Erythroblast (primary cell): ENCODE data around the gene CDC20.
A peak's percentile ranks its signal among the peaks of the same experiment; 100 is the strongest.

ENCODE experiments used
- DNase-seq, 2 experiments: peaks; one replicate each; lab custom pipeline; 2025; lab: John Stamatoyannopoulos, UW
- GATA1 ChIP-seq: IDR thresholded peaks from 2 replicates; pipeline ENCODE4 v1.6.1; 2011; ENCODE audit warnings: low read depth, mild to moderate bottlenecking, control low read depth, low read length, moderate library complexity
- POLR2A ChIP-seq: IDR thresholded peaks from 2 replicates; pipeline ENCODE4 v1.6.1; 2011; ENCODE audit warnings: mild to moderate bottlenecking, low read length

Gene CDC20

DNA sequence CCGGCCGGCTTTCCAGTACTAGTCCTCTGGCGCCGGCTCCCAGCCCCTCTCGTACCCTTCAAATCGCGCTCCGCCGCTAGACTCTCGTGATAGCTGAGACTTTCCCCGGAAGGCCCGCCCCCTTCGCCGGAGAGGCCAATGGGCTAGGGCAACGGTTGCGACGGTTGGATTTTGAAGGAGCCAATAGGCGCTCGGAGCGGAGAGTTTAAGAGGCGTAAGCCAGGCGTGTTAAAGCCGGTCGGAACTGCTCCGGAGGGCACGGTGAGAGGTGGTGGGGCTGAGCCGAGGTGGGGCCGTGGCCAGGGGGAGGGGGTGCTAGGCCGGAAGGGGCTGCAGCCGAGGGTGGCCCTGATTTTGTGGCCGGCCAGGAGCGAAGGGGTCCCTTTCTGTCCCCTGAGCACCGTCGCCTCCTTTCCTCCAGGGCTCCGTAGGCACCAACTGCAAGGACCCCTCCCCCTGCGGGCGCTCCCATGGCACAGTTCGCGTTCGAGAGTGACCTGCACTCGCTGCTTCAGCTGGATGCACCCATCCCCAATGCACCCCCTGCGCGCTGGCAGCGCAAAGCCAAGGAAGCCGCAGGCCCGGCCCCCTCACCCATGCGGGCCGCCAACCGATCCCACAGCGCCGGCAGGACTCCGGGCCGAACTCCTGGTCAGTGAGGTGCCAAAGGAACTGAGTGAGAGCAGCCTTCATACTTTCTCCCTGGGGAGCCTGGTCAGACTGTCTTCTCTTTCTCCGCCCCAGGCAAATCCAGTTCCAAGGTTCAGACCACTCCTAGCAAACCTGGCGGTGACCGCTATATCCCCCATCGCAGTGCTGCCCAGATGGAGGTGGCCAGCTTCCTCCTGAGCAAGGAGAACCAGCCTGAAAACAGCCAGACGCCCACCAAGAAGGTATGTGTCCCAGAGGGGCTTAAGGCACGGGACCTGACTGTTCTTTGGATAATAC lies at the start of gene CDC20:
TSS of gene CDC20 (plus strand) at position 236 of the 948 bp plus-strand sequence. CDS start at position 471, 235 bp downstream.
- DNase-seq, result peak; percentile 95
- TF ChIP-seq POLR2A, result peak; percentile 83
- TF ChIP-seq GATA1, result no peak

DNA sequence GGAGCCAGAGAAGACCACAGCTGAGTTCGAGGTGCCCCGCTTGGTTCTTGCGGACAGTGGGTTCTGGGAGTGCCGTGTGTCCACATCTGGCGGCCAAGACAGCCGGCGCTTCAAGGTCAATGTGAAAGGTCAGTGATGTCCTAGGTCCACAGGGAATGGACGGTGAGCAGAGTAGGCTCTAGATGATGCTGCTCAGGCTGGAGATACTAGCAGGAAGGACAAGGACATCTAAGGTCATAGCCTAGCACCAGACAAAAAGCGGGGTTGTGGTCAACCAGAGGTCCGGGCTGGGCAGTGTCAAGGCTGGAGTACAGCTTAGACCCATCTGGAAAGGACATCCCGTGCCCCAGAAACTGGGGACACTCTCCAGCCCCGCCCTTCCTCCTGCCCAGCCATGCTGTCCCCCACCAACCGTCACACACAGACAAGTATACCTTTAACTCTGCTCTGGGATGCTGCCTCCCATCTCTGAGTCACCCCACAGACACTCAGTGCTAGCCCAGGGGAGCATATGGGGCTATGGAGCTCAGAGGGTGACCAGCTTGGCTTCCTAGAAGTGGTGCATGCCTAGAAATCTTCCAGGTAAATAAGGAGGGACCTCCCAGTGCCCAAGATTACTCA lies 49.3 kb upstream of the CDC20 start:
- TF ChIP-seq GATA1, result no peak
- no peak for TF ChIP-seq POLR2A
- DNase-seq, result no peak

DNA sequence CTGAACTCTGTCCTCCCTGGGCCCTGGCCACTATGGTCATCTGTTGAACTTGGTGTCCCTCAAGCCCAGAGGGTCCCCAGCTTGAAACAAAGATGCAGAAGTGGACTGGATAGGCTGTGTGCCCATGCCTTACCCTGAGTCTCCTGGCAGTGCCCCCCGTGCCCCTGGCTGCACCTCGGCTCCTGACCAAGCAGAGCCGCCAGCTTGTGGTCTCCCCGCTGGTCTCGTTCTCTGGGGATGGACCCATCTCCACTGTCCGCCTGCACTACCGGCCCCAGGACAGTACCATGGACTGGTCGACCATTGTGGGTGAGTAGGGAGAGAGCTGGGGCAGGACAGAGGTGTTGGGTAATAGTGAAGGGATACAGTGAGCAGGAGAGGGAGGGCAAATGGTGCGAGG lies 47.3 kb upstream of the CDC20 start:
- no peak for DNase-seq
- TF ChIP-seq POLR2A (no peak), GATA1 (no peak)

DNA sequence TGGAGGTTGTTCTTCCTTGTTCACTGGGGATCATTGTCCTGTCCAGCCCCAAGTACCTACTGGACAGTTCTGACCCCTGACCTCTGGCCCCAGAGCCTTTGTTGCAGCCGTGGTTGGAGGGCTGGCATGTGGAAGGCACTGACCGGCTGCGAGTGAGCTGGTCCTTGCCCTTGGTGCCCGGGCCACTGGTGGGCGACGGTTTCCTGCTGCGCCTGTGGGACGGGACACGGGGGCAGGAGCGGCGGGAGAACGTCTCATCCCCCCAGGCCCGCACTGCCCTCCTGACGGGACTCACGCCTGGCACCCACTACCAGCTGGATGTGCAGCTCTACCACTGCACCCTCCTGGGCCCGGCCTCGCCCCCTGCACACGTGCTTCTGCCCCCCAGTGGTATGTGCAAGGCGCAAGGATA lies 46.6 kb upstream of the CDC20 start:
- no peak for TF ChIP-seq POLR2A
- DNase-seq, result no peak

DNA sequence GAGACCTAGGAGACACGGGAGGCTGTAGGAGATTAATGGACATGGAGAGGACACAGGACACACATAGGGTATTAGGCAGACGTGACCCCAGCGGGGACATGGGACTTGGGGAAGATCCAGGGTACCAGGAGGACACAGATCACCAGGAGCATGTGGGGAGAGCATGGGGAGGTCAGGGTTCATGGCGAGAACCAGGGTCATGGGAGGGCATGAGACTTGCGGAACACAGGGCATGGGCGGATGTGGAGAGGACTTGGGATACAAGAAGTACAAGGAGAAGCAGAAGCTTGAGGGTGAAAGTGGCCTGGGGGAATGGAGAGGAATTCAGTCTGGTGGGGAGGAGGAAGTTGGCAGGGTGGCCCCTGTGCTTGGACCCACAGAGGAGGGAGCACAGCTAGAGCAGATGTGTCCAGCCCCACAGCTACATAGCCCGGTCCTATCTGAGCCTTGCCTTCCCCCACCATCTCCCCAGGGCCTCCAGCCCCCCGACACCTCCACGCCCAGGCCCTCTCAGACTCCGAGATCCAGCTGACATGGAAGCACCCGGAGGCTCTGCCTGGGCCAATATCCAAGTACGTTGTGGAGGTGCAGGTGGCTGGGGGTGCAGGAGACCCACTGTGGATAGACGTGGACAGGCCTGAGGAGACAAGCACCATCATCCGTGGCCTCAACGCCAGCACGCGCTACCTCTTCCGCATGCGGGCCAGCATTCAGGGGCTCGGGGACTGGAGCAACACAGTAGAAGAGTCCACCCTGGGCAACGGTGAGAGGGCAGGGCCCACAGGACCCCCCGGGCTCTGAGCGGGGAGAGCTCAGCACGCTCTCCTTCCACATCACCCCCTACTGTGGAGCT lies 45.9 kb upstream of the CDC20 start:
- TF ChIP-seq POLR2A, result no peak
- no peak for TF ChIP-seq GATA1
- DNase-seq, result no peak

DNA sequence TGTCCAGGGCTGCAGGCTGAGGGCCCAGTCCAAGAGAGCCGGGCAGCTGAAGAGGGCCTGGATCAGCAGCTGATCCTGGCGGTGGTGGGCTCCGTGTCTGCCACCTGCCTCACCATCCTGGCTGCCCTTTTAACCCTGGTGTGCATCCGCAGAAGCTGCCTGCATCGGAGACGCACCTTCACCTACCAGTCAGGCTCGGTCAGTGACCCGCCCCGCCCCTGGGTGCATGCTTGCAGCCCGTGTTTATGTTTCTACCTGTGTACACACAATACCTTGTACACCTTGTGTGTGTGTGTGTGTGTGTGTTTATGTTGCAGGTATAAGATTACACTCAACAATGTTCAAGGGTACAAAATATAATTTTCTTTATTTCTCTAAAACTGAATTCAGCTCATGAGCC lies 45.0 kb upstream of the CDC20 start:
- no peak for DNase-seq
- no peak for TF ChIP-seq GATA1
- no peak for TF ChIP-seq POLR2A

DNA sequence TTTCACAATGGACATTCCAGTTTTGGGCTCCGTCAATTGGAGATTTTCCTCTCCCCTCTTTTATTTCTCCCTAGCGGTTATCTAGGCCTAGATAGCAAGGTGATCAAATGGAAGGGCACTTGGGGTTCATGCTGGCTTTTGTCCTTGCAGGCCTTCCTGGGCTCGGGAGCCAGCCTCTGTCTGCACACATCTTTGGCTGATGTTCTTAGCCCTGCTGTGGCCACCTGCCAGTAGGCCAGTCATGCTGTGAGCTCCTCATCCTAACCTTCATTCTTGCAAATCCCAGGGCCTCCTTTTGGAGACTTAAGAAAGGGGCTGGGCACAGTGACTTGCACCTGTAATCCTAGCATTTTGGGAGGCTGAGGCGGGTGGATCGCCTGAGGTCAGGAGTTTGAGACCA lies 44.5 kb upstream of the CDC20 start:
- DNase-seq, result no peak
- TF ChIP-seq POLR2A, result no peak
- no peak for TF ChIP-seq GATA1

DNA sequence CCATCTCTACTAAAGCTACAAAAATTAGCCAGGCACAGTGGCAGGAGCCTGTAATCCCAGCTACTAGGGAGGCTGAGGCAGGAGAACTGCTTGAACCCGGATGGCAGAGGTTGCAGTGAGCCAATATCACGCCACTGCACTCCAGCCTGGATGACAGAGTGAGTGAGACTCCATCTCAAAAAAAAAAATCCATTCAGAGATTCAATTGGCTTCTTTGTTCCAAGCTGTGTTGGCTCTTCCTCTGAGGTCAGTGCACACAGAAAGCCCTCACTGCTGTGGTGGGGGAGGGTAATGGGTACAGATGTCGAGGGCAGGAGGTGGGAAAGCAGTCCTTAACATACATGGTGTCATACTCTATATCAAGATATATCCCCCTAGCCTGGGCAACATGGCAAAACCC lies 43.3 kb upstream of the CDC20 start:
- no peak for DNase-seq
- no peak for TF ChIP-seq POLR2A
- no peak for TF ChIP-seq GATA1

DNA sequence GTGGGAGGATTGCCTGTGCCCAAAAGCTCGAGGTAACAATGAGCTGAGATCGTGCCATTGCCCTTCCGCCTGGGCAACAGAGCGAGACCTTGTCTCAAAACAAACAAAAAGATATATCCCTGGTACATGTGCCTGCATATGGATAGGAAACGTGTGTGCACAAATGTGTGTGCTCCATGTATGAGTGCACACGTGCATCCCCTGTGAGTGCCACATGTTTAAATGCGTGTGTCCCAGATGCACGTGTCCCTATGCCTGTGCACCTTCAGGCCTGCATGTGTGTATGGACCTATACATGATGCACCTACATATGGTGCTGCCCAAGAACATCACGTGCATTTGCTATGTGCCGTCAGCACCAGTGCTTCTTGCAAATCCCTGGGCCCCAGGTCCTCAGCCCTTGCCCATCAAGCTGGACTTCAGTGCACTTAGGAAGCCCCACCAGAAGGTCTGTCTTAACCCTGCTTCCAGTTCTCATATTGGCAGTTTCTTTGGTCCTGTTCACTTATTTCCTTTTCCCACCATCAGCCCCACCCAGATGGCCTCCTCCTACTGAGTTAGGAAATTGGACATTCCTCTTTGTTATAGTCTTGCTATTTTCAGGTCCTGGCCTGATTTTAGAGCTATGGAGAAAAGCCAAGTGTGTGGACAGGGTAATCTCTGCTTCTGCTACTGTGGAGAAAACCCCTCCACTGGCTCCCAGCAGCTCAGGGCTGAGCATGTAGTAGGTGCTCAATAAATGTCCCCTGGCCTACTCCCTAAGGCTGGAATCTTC lies 42.6 kb upstream of the CDC20 start:
- TF ChIP-seq GATA1 (no peak), POLR2A (no peak)
- no peak for DNase-seq

DNA sequence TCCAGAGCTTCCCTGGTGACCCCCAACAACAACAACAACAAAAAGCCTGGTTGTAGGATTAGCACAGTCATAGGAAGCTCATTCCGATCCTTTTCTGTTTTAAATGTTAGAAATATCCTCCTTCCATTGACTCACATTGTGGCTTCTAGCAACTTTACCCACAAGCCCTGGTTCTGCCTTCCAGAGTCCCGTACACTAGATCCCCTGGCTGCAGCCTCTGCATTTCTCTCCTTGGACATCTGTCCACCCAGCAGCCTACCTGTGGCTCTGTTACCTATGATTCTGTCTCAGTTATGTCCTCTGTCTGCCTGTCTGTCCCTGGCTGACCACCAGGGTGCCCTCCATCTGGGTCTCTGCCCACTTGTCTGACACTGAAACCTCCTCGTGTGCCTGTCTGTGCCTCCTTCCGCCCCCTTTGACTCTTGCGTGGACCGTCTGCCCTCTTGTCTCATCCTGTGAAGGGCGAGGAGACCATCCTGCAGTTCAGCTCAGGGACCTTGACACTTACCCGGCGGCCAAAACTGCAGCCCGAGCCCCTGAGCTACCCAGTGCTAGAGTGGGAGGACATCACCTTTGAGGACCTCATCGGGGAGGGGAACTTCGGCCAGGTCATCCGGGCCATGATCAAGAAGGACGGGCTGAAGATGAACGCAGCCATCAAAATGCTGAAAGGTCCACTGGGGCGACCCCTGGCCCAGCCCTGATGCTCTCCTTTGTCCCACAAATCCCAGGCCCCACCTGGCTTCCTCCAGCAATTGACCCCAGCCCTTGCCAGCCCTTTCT lies 41.9 kb upstream of the CDC20 start:
- no peak for DNase-seq
- TF ChIP-seq GATA1 (no peak), POLR2A (no peak)

DNA sequence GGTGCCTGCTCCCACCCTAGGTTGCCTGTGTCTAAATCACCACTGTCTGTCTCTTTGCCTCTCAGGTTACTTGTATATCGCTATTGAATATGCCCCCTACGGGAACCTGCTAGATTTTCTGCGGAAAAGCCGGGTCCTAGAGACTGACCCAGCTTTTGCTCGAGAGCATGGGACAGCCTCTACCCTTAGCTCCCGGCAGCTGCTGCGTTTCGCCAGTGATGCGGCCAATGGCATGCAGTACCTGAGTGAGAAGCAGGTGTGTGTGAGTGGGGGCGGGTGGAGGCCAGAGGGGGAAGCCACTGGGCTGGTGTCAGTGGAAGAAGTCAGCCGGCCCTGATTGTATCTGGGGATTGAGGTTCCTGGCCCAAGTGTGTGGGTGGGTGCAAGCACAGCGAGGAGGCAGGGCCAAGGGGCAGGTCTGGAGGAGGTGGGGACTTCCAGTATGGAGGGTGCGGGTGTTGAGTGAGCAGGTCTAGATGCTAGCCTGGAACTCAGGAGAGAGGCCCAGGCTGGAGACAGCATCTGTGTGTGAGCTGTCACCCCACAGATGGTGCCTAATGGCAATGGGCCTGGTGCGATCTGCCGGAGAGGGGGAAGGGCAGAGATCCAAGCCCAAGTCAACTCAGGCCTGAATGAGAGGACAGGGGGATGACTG lies 40.8 kb upstream of the CDC20 start:
- no peak for TF ChIP-seq POLR2A
- no peak for TF ChIP-seq GATA1

DNA sequence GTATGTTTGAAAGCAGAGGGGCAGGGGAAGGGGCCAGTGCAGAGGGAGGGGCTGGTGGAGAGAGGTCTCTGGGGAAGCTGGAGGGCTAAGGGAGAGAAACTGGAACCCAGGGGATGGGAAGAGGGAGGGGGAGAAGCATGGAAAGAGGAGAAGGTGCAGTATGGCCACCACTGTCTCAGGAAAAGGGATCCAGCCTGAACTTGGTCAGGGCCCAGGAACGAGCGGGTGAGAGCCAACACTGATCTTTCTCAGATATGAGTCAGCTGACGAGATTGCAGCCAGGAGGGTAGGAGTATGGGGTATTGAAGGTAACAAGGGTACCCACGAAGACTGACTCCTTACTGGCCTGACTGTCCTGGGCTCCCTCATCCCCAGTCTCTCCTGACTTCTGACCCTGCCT lies 40.0 kb upstream of the CDC20 start:
- no peak for DNase-seq
- TF ChIP-seq POLR2A, result no peak
- TF ChIP-seq GATA1, result no peak

More for the DNA sequence above, 40.8 kb upstream of the CDC20 start:
- DNase-seq, result no peak
